Fibroblast of pulmonary artery (primary cell): Measurements from ENCODE around the gene OLA1.

Experiments used
- DNase-seq: peaks from one replicate; pipeline ENCODE4 v3.0.0-alpha.2; 2010; ENCODE audit warnings: low read depth
- H3K4me3 ChIP-seq: replicated peaks from 2 replicates; pipeline ENCODE4 v1.5.1; 2011; ENCODE audit warnings: low read depth, mild to moderate bottlenecking, control low read depth, low read length, moderate library complexity
- TF ChIP-seq, protein P1 (sequence below): IDR thresholded peaks from 2 replicates; pipeline ENCODE4 v1.5.1; 2011; ENCODE audit warnings: mild to moderate bottlenecking, control low read depth, low read length, inconsistent platforms; ENCODE audit errors: missing control alignments

OLA1 gene

DNA sequence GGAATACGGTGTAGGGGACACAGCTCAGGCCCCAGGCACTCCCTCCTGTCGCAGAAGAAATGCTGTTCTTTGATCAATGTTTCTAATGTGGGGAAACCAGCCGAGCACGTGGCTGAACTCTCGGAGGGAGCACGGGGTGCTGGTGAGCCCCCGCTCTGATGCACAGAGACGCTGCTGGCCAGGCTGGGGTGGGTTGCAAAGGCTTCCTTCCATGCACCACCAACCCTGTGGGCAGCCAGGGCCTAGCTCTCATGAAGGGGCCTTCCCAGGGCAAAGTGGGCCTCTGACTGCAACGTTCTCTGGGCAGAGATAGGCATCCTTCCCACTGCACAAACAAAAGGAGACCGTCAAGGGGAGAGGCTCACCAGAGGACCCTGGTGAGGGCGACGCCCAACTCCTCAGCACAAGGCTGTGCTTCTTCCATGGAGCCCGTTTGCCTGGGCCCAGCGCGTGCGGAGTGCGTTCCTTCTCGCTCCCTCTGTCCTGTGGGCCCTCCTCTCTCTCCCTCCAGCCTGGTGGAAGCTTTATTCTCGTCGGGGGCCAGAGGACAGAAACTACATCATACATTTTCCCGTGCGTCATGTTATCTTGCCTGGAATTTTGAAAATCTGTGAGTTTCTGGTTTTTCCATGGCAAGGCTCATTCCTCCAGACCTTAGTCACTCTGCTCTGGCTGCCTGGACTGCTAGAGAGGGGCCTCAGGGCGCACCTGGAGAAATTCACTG, 222.0 kb downstream of the OLA1 start:
- peak; percentile 82 for DNase-seq
- TF ChIP-seq, protein P1, sequence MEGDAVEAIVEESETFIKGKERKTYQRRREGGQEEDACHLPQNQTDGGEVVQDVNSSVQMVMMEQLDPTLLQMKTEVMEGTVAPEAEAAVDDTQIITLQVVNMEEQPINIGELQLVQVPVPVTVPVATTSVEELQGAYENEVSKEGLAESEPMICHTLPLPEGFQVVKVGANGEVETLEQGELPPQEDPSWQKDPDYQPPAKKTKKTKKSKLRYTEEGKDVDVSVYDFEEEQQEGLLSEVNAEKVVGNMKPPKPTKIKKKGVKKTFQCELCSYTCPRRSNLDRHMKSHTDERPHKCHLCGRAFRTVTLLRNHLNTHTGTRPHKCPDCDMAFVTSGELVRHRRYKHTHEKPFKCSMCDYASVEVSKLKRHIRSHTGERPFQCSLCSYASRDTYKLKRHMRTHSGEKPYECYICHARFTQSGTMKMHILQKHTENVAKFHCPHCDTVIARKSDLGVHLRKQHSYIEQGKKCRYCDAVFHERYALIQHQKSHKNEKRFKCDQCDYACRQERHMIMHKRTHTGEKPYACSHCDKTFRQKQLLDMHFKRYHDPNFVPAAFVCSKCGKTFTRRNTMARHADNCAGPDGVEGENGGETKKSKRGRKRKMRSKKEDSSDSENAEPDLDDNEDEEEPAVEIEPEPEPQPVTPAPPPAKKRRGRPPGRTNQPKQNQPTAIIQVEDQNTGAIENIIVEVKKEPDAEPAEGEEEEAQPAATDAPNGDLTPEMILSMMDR = no peak
- H3K4me3 ChIP-seq = no peak overlapping the region

GRCh38 chr2:174025271-174026121, 222.8 kb downstream of the OLA1 start:
- TF ChIP-seq, protein P1 = no peak
- DNase-seq = peak; percentile 97
- peak overlapping the region; percentile 24 for H3K4me3 ChIP-seq

- peak; percentile 87 for DNase-seq
- peak overlapping the region; percentile 24 for H3K4me3 ChIP-seq
- TF ChIP-seq, protein P1 = no peak
Measured at GRCh38 chr2:174024524-174025270, 223.6 kb downstream of the OLA1 start.

- no peak overlapping the region for H3K4me3 ChIP-seq
- TF ChIP-seq, protein P1 = no peak
- DNase-seq = peak; percentile 96
Measured at GRCh38 chr2:174023591-174024523, 224.5 kb downstream of the OLA1 start.
